AG04449 (cell line): ENCODE results near the gene COPS3.

Experiments
- CTCF ChIA-PET: fragments of 350-600 bp; formaldehyde crosslinking; extraction: SDS; loops from one replicate; lab custom pipeline; 2021; ENCODE audit warnings: antibody characterized with exemption; lab: Yijun Ruan, JAX
- POLR2A ChIA-PET: fragments of 400-600, 350-600 bp; formaldehyde crosslinking; extraction: SDS; loops from one replicate; lab custom pipeline; 2020; ENCODE audit warnings: antibody characterized with exemption, inconsistent platforms; lab: Yijun Ruan, JAX
- DNase-seq: peaks from one replicate; pipeline ENCODE4 v3.0.0-alpha.2; 2010; ENCODE audit warnings: low read depth, low spot score
- H3K4me3 ChIP-seq: 2 replicates; pipeline ENCODE4 v1.5.1; 2011; ENCODE audit warnings: low read depth, mild to moderate bottlenecking, control low read depth, low read length
- CTCF ChIP-seq: IDR thresholded peaks from one replicate; pipeline ENCODE4 v1.5.1; 2011; ENCODE audit warnings: mild to moderate bottlenecking, moderate library complexity, low read length, control low read depth, inconsistent platforms; ENCODE audit not compliant: insufficient read depth; ENCODE audit errors: missing control alignments

Gene COPS3

GRCh38 chr17:17226451-17227265 is 54.4 kb downstream of the COPS3 start:
- no peak for TF ChIP-seq CTCF
- no peak overlapping the region for H3K4me3 ChIP-seq
- ChIA-PET CTCF (interaction anchor here (0.7 to 1.6 kb wide), 3 partner anchors 9 to 235 kb away, joined by 3 read pairs; no protein-coding TSS in a partner anchor), POLR2A (no interaction called here)
- DNase-seq, result no peak

- no peak overlapping the region for H3K4me3 ChIP-seq
- POLR2A ChIA-PET, result no interaction called here
- no peak for TF ChIP-seq CTCF
- CTCF ChIA-PET, result interaction anchor here (1.6 kb wide), 1 partner anchor 234 kb away, joined by 3 read pairs; no protein-coding TSS in a partner anchor
- DNase-seq, result no peak
Observed at GRCh38 chr17:17225901-17226300, 55.1 kb downstream of the COPS3 start.

- DNase-seq, result no peak
- POLR2A ChIA-PET, result interaction anchor here (0.7 kb wide), 1 partner anchor 14 kb away, joined by 4 read pairs; no protein-coding TSS in a partner anchor
- no peak overlapping the region for H3K4me3 ChIP-seq
- CTCF ChIA-PET, result interaction anchor here (0.7 kb wide), 1 partner anchor 15 kb away, joined by 3 read pairs; no protein-coding TSS in a partner anchor
- no peak for TF ChIP-seq CTCF
Observed at GRCh38 chr17:17224137-17224536, 56.9 kb downstream of the COPS3 start.

GRCh38 chr17:17223736-17224135 is 57.3 kb downstream of the COPS3 start:
- CTCF ChIA-PET, result interaction anchor here (0.7 to 1.3 kb wide), 2 partner anchors 15 to 232 kb away, joined by 3 read pairs; no protein-coding TSS in a partner anchor
- POLR2A ChIA-PET, result interaction anchor here (1.2 kb wide), 1 partner anchor 13 kb away, joined by 3 read pairs; the partner anchor contains the start of gene FLCN
- no peak for TF ChIP-seq CTCF
- no peak overlapping the region for H3K4me3 ChIP-seq
- no peak for DNase-seq

- no peak for DNase-seq
- TF ChIP-seq CTCF, result no peak
- CTCF ChIA-PET, result interaction anchor here (0.8 to 0.9 kb wide), 2 partner anchors 11 to 224 kb away, joined by 3 read pairs; no protein-coding TSS in a partner anchor
- H3K4me3 ChIP-seq, result no peak overlapping the region
- POLR2A ChIA-PET, result no interaction called here
Observed at GRCh38 chr17:17221329-17221728, 59.7 kb downstream of the COPS3 start.

GRCh38 chr17:17220529-17220928 is 60.5 kb downstream of the COPS3 start:
- no peak for DNase-seq
- H3K4me3 ChIP-seq, result no peak overlapping the region
- ChIA-PET CTCF (interaction anchor here (0.8 kb wide), 1 partner anchor 11 kb away, joined by 3 read pairs; no protein-coding TSS in a partner anchor), POLR2A (no interaction called here)
- no peak for TF ChIP-seq CTCF
